22Rv1 (cell line): ENCODE results near the gene OR8B8.
"Not testable (repeated sequence)": the region's sequence is repeated elsewhere in the genome, so short reads cannot be mapped to it uniquely, and the experiment has no call there.

Source experiments
- H3K27ac ChIP-seq: fragments of 450-650 bp; 2 replicates; pipeline ENCODE4 v1.5.1; 2017
- CTCF ChIP-seq: fragments of 450-650 bp; IDR thresholded peaks from 2 replicates; pipeline ENCODE4 v1.5.1; 2017; ENCODE audit warnings: mild to moderate bottlenecking
- ZFX ChIP-seq: fragments of 450-650 bp; IDR thresholded peaks from 2 replicates; pipeline ENCODE4 v1.6.1; 2017; ENCODE audit warnings: antibody characterized with exemption, borderline replicate concordance

The OR8B8 gene

GRCh38 chr11:124463990-124464389 is 18.5 kb upstream of the OR8B8 start:
- TF ChIP-seq ZFX (no peak), CTCF (no peak)
- no peak overlapping the region for H3K27ac ChIP-seq

GRCh38 chr11:124463324-124463723 is 17.8 kb upstream of the OR8B8 start:
- no peak overlapping the region for H3K27ac ChIP-seq
- TF ChIP-seq CTCF (no peak), ZFX (no peak)

- no peak overlapping the region for H3K27ac ChIP-seq
- TF ChIP-seq ZFX: no peak
Observed at GRCh38 chr11:124460459-124460858, 15.0 kb upstream of the OR8B8 start.

GRCh38 chr11:124459379-124459778 is 13.9 kb upstream of the OR8B8 start:
- H3K27ac ChIP-seq: not testable (repeated sequence)

- no peak overlapping the region for H3K27ac ChIP-seq
- no peak for TF ChIP-seq CTCF
- no peak for TF ChIP-seq ZFX
Observed at GRCh38 chr11:124454552-124454951, 9.1 kb upstream of the OR8B8 start.

- TF ChIP-seq CTCF (no peak), ZFX (no peak)
- H3K27ac ChIP-seq: no peak overlapping the region
Observed at GRCh38 chr11:124446916-124447315, 1.4 kb upstream of the OR8B8 start.

- H3K27ac ChIP-seq: no peak overlapping the region
- no peak for TF ChIP-seq CTCF
- TF ChIP-seq ZFX: no peak
Observed at GRCh38 chr11:124442847-124443246, 2.6 kb downstream of the OR8B8 start.

- TF ChIP-seq CTCF: no peak
- no peak for TF ChIP-seq ZFX
- no peak overlapping the region for H3K27ac ChIP-seq
Observed at GRCh38 chr11:124442442-124442841, 3.1 kb downstream of the OR8B8 start.
